ENCODE data around the gene ADGRA1.

Gene ADGRA1

DNA sequence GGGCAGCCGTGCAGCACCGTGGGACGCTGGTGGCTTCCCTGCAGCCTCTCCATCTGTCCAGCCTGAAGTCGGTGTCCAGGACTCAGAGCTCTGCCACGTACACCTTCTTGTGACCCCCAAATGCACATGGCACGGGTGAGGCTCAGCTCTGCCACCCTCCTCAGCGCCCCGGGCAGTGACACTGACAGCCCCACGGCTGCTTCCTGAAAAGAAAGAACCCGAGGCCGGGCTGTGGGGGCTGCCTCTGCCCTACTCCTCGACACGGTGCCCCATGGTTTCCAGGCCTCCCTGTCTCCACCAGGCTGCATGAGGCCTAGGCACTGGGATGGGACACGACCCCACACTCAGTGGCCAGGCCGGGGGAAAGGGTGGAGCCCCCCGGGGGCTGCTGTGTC, 13.7 kb downstream of the ADGRA1 start:
- TF ChIP-seq EZH2 (IDR thresholded peaks at IDR 0.05; ENCODE audit: borderline replicate concordance, low read length) (no peak), CTCF (IDR thresholded peaks at IDR 0.05; ENCODE audit: low read length) (no peak)
- H3K27ac ChIP-seq (ENCODE audit: low read depth, low read length, poor library complexity, severe bottlenecking): no peak overlapping the region

DNA sequence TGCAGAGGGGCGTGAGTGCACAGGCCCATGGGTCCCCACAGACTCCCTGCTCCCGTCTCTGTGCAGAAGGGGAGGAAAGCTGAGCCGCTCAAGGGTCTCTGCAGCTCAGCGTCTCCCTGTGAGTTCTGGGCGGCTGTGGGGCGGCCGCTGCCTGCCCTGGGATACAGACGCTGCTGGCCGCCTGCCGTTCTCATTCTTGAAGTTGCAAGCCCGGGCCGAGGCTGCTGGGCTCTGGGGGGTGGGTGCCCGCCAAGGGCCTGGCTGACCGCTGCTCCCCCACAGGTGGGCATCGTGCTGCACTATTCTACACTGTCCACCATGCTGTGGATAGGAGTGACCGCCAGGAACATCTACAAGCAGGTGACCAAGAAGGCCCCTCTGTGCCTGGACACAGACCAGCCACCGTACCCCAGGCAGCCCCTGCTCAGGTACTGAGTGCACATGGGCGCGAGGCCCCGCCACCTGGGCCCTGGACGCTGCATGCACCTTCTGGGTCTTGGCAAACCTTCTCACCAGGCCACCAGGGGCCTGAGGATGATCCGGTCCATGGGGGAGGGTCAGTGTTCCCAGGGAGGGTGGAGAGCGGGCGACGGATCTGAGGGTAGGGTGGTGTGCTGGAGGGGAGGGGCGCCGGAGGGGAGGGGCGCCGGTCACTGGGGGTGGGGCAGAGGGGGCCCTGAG, 14.8 kb downstream of the ADGRA1 start:
- Histone ChIP-seq H3K27me3 (ENCODE audit: insufficient read depth, low read length) (no peaks in the 10 kb centered on the region), H3K79me2 (ENCODE audit: insufficient read depth, low read length) (no peaks in the 10 kb centered on the region), H2AFZ (ENCODE audit: low read length) (no peak overlapping the region), H3K9ac (ENCODE audit: low read length) (no peak overlapping the region), H3K27ac (ENCODE audit: low read depth, low read length, poor library complexity, severe bottlenecking) (no peak overlapping the region), H3K4me1 (ENCODE audit: insufficient read depth, low read length, severe bottlenecking) (no peaks in the 10 kb centered on the region), H3K4me3 (ENCODE audit: low read depth, low read length, poor library complexity, severe bottlenecking) (no peak overlapping the region), H4K20me1 (ENCODE audit: insufficient read depth, low read length) (no peaks in the 10 kb centered on the region), H3F3A (ENCODE audit: insufficient read depth, low read length) (no peaks in the 10 kb centered on the region), H3K9me3 (ENCODE audit: low read length) (peaks cover 5% of the 10 kb centered on the region; the same call in 1 of the 2 replicates), H3K36me3 (ENCODE audit: insufficient read depth, low read length) (no peaks in the 10 kb centered on the region), H3K9me2 (ENCODE audit: low read depth, low read length) (no peaks in the 10 kb centered on the region), H3K4me2 (ENCODE audit: low read length) (no peak overlapping the region)
- TF ChIP-seq CTCF (IDR thresholded peaks at IDR 0.05; ENCODE audit: low read length) (no peak), EZH2 (IDR thresholded peaks at IDR 0.05; ENCODE audit: borderline replicate concordance, low read length) (no peak)

More for the DNA sequence above, 13.7 kb downstream of the ADGRA1 start:
- Histone ChIP-seq H3K4me2 (ENCODE audit: low read length) (no peak overlapping the region), H3K9me3 (ENCODE audit: low read length) (no peaks in the 10 kb centered on the region), H3K79me2 (ENCODE audit: insufficient read depth, low read length) (no peaks in the 10 kb centered on the region), H3K27me3 (ENCODE audit: insufficient read depth, low read length) (no peaks in the 10 kb centered on the region), H4K20me1 (ENCODE audit: insufficient read depth, low read length) (no peaks in the 10 kb centered on the region), H2AFZ (ENCODE audit: low read length) (no peak overlapping the region), H3F3A (ENCODE audit: insufficient read depth, low read length) (no peaks in the 10 kb centered on the region), H3K9me2 (ENCODE audit: low read depth, low read length) (no peaks in the 10 kb centered on the region), H3K4me1 (ENCODE audit: insufficient read depth, low read length, severe bottlenecking) (no peaks in the 10 kb centered on the region), H3K36me3 (ENCODE audit: insufficient read depth, low read length) (no peaks in the 10 kb centered on the region), H3K9ac (ENCODE audit: low read length) (no peak overlapping the region), H3K4me3 (ENCODE audit: low read depth, low read length, poor library complexity, severe bottlenecking) (no peak overlapping the region)

DNA sequence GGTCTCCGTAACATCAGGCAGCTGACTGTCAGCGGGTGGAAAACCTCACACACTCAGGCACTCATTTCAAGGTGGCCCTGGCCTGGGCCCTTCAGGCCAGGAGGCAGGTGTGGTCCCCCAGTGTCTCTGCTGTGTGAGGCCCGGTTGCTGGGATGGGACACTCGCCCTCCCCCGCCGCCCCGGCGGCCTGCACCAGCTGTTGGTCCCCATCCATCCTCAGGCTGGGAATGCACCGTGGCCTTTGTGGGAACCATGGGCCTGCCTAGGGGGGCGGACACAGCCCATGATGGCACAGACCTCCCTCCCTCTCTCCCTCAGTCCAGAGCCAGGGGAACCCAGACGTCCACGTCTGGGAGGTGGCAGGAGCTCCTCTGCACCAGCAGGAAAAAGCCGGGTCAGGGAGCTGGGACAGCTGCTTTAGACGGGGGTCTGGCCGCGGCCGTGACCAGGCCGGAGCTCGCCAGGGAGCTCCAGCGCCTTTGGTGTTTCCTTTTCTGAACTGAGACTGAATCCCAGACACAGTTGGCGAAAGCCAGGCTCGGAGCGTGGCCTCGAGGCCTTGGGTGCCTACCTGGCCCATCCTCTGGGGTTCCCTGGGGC, 15.7 kb downstream of the ADGRA1 start:
- Histone ChIP-seq H3K27me3 (ENCODE audit: insufficient read depth, low read length) (no peaks in the 10 kb centered on the region), H3K36me3 (ENCODE audit: insufficient read depth, low read length) (no peaks in the 10 kb centered on the region), H3F3A (ENCODE audit: insufficient read depth, low read length) (no peaks in the 10 kb centered on the region), H3K4me3 (ENCODE audit: low read depth, low read length, poor library complexity, severe bottlenecking) (no peak overlapping the region), H3K9me3 (ENCODE audit: low read length) (peaks cover 6% of the 10 kb centered on the region; the same call in 1 of the 2 replicates), H3K4me2 (ENCODE audit: low read length) (no peak overlapping the region), H4K20me1 (ENCODE audit: insufficient read depth, low read length) (no peaks in the 10 kb centered on the region), H3K27ac (ENCODE audit: low read depth, low read length, poor library complexity, severe bottlenecking) (no peak overlapping the region), H3K79me2 (ENCODE audit: insufficient read depth, low read length) (no peaks in the 10 kb centered on the region), H3K9ac (ENCODE audit: low read length) (no peak overlapping the region), H2AFZ (ENCODE audit: low read length) (no peak overlapping the region), H3K4me1 (ENCODE audit: insufficient read depth, low read length, severe bottlenecking) (no peaks in the 10 kb centered on the region), H3K9me2 (ENCODE audit: low read depth, low read length) (no peaks in the 10 kb centered on the region)
- TF ChIP-seq EZH2 (IDR thresholded peaks at IDR 0.05; ENCODE audit: borderline replicate concordance, low read length) (no peak), CTCF (IDR thresholded peaks at IDR 0.05; ENCODE audit: low read length) (no peak)

Measured in OCI-LY1 (cell line).